ENCODE results near the gene AMH. TPM values are rescaled to one million over a fixed set of nuclear protein-coding genes. Genes with fewer than 3 reads are reported as not detected.

The AMH gene
- total and polyA plus RNA-seq, 2 of the 13 experiments (the other 11 are each of a cell fraction or from before 2014, with no cell fraction given) = 0.03 to 0.18 TPM

DNA sequence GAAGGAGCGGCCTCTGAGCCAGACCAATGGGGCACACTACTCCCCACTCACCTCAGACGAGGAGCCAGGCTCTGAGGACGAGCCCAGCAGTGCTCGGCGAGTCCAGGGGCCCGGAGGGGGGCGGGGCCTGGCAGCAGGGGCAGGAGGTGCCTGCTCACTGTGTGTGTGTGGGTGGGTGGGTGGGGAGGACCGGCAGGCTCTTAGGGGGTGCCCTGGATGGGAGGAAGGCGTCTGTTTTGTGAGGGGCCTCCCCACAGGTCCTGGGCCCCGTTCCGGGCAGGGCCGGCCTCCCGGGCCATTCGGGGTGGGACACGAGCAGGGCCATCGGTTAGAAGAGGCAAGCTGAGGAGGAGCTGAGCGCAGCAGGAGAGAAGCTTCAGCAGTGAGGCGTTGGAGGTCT lies 25.7 kb upstream of the AMH start:
- POLR2A ChIA-PET = no interaction called here
- Histone ChIP-seq H3K4me2 (ENCODE audit: low read depth, low read length) (no peak overlapping the region), H2AFZ (ENCODE audit: low read length) (no peak overlapping the region), H3K36me3 (replicated peaks in 1 of 2; ENCODE audit: control insufficient read depth in 1 of 2, insufficient read depth in 2 of 2, low read length in 2 of 2) (peaks cover 24 to 59% of the 10 kb centered on the region in 2 experiments; a peak in 4 of 5 replicates), H3K4me1 (ENCODE audit: insufficient read depth, low read length) (no peaks in the 10 kb centered on the region), H3K9ac (ENCODE audit: insufficient read depth, low read depth, low read length) (no peak overlapping the region), H3K79me2 (ENCODE audit: insufficient read depth, low read length) (no peaks in the 10 kb centered on the region), H4K20me1 (ENCODE audit: insufficient read depth, low read length) (no peaks in the 10 kb centered on the region), H3K27ac (ENCODE audit: extremely low read length, insufficient read depth, low read length) (no peak overlapping the region), H3K27me3 (ENCODE audit: control insufficient read depth in 1 of 2, insufficient read depth in 2 of 2, low read length in 2 of 2) (no peaks in the 10 kb centered on the region), H3K9me3 (ENCODE audit: low read length) (no peaks in the 10 kb centered on the region), H3K4me3 (replicated peaks in 1 of 3; ENCODE audit: insufficient read depth in 1 of 3, low read depth in 2 of 3, low read length in 3 of 3) (no peak overlapping the region)
- ATAC-seq = no peak
- DNase-seq (ENCODE audit: low spot score) = no peak
- in situ Hi-C loops (cut with HindIII; ENCODE audit: extremely low pct_ligation_motif_present, low pct_unique_long_range_greater_than_20kb) = no loop called here
- BruUV-seq (replicated peaks) = no TSS peak
- CTCF ChIA-PET (ENCODE audit: low intra/inter-chr PET ratio, low total read pairs) = no interaction called here
- no peak for TF ChIP-seq ZNF414 (CRISPR knock-in tag; IDR thresholded peaks at IDR 0.05)
- TF ChIP-seq ZNF850 (CRISPR knock-in tag; conservative IDR thresholded peaks at IDR 0.05) = no peak
- TF ChIP-seq, protein P1, sequence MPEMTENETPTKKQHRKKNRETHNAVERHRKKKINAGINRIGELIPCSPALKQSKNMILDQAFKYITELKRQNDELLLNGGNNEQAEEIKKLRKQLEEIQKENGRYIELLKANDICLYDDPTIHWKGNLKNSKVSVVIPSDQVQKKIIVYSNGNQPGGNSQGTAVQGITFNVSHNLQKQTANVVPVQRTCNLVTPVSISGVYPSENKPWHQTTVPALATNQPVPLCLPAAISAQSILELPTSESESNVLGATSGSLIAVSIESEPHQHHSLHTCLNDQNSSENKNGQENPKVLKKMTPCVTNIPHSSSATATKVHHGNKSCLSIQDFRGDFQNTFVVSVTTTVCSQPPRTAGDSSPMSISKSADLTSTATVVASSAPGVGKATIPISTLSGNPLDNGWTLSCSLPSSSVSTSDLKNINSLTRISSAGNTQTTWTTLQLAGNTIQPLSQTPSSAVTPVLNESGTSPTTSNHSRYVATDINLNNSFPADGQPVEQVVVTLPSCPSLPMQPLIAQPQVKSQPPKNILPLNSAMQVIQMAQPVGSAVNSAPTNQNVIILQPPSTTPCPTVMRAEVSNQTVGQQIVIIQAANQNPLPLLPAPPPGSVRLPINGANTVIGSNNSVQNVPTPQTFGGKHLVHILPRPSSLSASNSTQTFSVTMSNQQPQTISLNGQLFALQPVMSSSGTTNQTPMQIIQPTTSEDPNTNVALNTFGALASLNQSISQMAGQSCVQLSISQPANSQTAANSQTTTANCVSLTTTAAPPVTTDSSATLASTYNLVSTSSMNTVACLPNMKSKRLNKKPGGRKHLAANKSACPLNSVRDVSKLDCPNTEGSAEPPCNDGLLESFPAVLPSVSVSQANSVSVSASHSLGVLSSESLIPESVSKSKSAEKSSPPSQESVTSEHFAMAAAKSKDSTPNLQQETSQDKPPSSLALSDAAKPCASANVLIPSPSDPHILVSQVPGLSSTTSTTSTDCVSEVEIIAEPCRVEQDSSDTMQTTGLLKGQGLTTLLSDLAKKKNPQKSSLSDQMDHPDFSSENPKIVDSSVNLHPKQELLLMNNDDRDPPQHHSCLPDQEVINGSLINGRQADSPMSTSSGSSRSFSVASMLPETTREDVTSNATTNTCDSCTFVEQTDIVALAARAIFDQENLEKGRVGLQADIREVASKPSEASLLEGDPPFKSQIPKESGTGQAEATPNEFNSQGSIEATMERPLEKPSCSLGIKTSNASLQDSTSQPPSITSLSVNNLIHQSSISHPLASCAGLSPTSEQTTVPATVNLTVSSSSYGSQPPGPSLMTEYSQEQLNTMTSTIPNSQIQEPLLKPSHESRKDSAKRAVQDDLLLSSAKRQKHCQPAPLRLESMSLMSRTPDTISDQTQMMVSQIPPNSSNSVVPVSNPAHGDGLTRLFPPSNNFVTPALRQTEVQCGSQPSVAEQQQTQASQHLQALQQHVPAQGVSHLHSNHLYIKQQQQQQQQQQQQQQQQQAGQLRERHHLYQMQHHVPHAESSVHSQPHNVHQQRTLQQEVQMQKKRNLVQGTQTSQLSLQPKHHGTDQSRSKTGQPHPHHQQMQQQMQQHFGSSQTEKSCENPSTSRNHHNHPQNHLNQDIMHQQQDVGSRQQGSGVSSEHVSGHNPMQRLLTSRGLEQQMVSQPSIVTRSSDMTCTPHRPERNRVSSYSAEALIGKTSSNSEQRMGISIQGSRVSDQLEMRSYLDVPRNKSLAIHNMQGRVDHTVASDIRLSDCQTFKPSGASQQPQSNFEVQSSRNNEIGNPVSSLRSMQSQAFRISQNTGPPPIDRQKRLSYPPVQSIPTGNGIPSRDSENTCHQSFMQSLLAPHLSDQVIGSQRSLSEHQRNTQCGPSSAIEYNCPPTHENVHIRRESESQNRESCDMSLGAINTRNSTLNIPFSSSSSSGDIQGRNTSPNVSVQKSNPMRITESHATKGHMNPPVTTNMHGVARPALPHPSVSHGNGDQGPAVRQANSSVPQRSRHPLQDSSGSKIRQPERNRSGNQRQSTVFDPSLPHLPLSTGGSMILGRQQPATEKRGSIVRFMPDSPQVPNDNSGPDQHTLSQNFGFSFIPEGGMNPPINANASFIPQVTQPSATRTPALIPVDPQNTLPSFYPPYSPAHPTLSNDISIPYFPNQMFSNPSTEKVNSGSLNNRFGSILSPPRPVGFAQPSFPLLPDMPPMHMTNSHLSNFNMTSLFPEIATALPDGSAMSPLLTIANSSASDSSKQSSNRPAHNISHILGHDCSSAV (CRISPR knock-in tag; IDR thresholded peaks at IDR 0.05; ENCODE audit: borderline replicate concordance) = no peak
- TF ChIP-seq SP140L (CRISPR knock-in tag; IDR thresholded peaks at IDR 0.05; ENCODE audit: borderline replicate concordance) = no peak
- no peak for TF ChIP-seq DBP (CRISPR knock-in tag; IDR thresholded peaks at IDR 0.05; ENCODE audit: not compliant biosample characterization)
- no peak for TF ChIP-seq SP1 (IDR thresholded peaks at IDR 0.05)
- TF ChIP-seq SP1 (CRISPR knock-in tag; IDR thresholded peaks at IDR 0.05) = no peak
- no peak for TF ChIP-seq STAG1 (CRISPR knock-in tag; IDR thresholded peaks at IDR 0.05)
- no peak for TF ChIP-seq MXD1 (CRISPR knock-in tag; IDR thresholded peaks at IDR 0.05)
- TF ChIP-seq MLX (CRISPR knock-in tag; IDR thresholded peaks at IDR 0.05) = no peak
- TF ChIP-seq TFDP1 (CRISPR knock-in tag; IDR thresholded peaks at IDR 0.05; ENCODE audit: borderline replicate concordance) = no peak
- intact Hi-C loops (cut with micrococcal nuclease; ENCODE audit: unreplicated experiment) = no loop called here
- WGBS (ENCODE audit: low lambda C conversion rate) = 97% methylated on average over 16 of the region's 18 CpGs
- no peak for FAIRE-seq

Data from HepG2 (cell line).